ENCODE results near the gene CHKA. TPM values are rescaled to one million over a fixed set of nuclear protein-coding genes. Genes with fewer than 3 reads are reported as not detected.

Gene CHKA
- total and polyA plus RNA-seq, 2 of the 4 experiments (the other 2 are of a cell fraction) = 4.5 to 8.4 TPM

- H3K27ac ChIP-seq (ENCODE audit: insufficient read depth, low read length) = peak overlapping the region; percentile 55
- peaks cover 19% of the 10 kb centered on the region for H3K36me3 ChIP-seq (ENCODE audit: control insufficient read depth, insufficient read depth, low read length)
- H2AFZ ChIP-seq (replicated peaks; ENCODE audit: low read length, poor library complexity) = peak overlapping the region; percentile 45
- no peak overlapping the region for H3K56ac ChIP-seq (ENCODE audit: extremely low read depth, insufficient read depth, low read length)
- H2BK120ac ChIP-seq (ENCODE audit: low read depth, low read length) = peak overlapping the region; percentile 58
- H4K91ac ChIP-seq (ENCODE audit: insufficient read depth, low read depth, low read length) = peak overlapping the region; percentile 64; the same call in 1 of the 2 replicates
- peaks cover 8% of the 10 kb centered on the region for H3K9me1 ChIP-seq (ENCODE audit: insufficient read depth, low read length)
- ChIA-PET CTCF (no interaction called here), POLR2A (ENCODE audit: unreplicated experiment) (no interaction called here)
- no peaks in the 10 kb centered on the region for H4K20me1 ChIP-seq (ENCODE audit: insufficient read depth, low read length)
- H4K8ac ChIP-seq (ENCODE audit: low read depth in 2 of 2, low read length in 2 of 2) = peak overlapping the region; percentile 68 to 83
- peak overlapping the region; percentile 99 for H2AK5ac ChIP-seq (ENCODE audit: low read depth, low read length)
- TF ChIP-seq RFX5 (IDR thresholded peaks at IDR 0.05; ENCODE audit: low read depth, low read length) (0 out of 2 replicates have a peak, but pooled peaks have one; percentile 29), CHD1 (IDR thresholded peaks at IDR 0.05; ENCODE audit: low read depth, low read length) (no peak)
- H3K79me1 ChIP-seq (ENCODE audit: low read depth in 1 of 2, low read length in 2 of 2) = peaks cover 33 to 64% of the 10 kb centered on the region in 2 experiments
- H3K9ac ChIP-seq (ENCODE audit: low read depth, low read length) = no peak overlapping the region
- H4K5ac ChIP-seq (ENCODE audit: low read depth, low read length) = peak overlapping the region; percentile 11; the same call in 1 of the 2 replicates
- H3K23ac ChIP-seq (ENCODE audit: low read depth, low read length) = peak overlapping the region; percentile 1; the same call in 1 of the 2 replicates
- H3K4me2 ChIP-seq (ENCODE audit: low read depth, low read length) = no peak overlapping the region; the same call in 1 of the 2 replicates
- BruUV-seq (replicated peaks) = no TSS peak
- H3K18ac ChIP-seq (ENCODE audit: low read depth, low read length) = peak overlapping the region; percentile 4; the same call in 1 of the 2 replicates
- no peaks in the 10 kb centered on the region for H3K9me3 ChIP-seq (ENCODE audit: control insufficient read depth, insufficient read depth, low read length)
- peak overlapping the region; percentile 48 for H2BK20ac ChIP-seq (ENCODE audit: low read depth, low read length)
- no peak overlapping the region for H3K4me3 ChIP-seq (ENCODE audit: insufficient read depth, low read depth, low read length)
- 0 out of 3 replicates have a peak overlapping the region, but pooled peaks have one; percentile 56 for H2BK15ac ChIP-seq (ENCODE audit: low read depth, low read length)
- H3K27me3 ChIP-seq (ENCODE audit: control insufficient read depth, insufficient read depth, low read length) = no peaks in the 10 kb centered on the region
- intact Hi-C loops (cut with micrococcal nuclease) = no loop called here
- H3K14ac ChIP-seq (replicated peaks; ENCODE audit: low read depth, low read length) = peak overlapping the region; percentile 16
- peak overlapping the region; percentile 93 for H3K4ac ChIP-seq (ENCODE audit: low read depth, low read length)
- in situ Hi-C loops (cut with MboI; ENCODE audit: low sequenced_read_pairs) = no loop called here
- 88% methylated on average over 7 of the region's 12 CpGs; no CpG with 5 or more reads in 1 of the 2 experiments for WGBS, 2 experiments (ENCODE audit: extremely low coverage in 2 of 2, insufficient read length in 1 of 2)
- peak overlapping the region; percentile 38 for H2AK9ac ChIP-seq (replicated peaks; ENCODE audit: low read depth, low read length, poor library complexity)
- H3K4me1 ChIP-seq (ENCODE audit: control insufficient read depth, insufficient read depth, low read length) = peaks cover 30% of the 10 kb centered on the region
- dilution Hi-C loops (cut with HindIII; ENCODE audit: low sequenced_read_pairs, unreplicated experiment) = no loop called here
- peak overlapping the region; percentile 73 for H2BK5ac ChIP-seq (ENCODE audit: low read depth, low read length, poor library complexity, severe bottlenecking)
- ATAC-seq (ENCODE audit: low read depth) (no peak), DNase-seq (peak; percentile 65)
Measured at GRCh38 chr11:68028802-68029545, 92.2 kb downstream of the CHKA start.

Measured in IMR-90 (cell line).